GM18499 (cell line): Measurements from ENCODE around the gene ATP10A.

Source experiments
- ATAC-seq: cut with Tn5 transposase; IDR thresholded peaks from one replicate; pipeline ENCODE4 v1.9.1; 2021; ENCODE audit warnings: moderate number of reproducible peaks; ENCODE audit not compliant: insufficient read depth, unreplicated experiment

The ATP10A gene

DNA sequence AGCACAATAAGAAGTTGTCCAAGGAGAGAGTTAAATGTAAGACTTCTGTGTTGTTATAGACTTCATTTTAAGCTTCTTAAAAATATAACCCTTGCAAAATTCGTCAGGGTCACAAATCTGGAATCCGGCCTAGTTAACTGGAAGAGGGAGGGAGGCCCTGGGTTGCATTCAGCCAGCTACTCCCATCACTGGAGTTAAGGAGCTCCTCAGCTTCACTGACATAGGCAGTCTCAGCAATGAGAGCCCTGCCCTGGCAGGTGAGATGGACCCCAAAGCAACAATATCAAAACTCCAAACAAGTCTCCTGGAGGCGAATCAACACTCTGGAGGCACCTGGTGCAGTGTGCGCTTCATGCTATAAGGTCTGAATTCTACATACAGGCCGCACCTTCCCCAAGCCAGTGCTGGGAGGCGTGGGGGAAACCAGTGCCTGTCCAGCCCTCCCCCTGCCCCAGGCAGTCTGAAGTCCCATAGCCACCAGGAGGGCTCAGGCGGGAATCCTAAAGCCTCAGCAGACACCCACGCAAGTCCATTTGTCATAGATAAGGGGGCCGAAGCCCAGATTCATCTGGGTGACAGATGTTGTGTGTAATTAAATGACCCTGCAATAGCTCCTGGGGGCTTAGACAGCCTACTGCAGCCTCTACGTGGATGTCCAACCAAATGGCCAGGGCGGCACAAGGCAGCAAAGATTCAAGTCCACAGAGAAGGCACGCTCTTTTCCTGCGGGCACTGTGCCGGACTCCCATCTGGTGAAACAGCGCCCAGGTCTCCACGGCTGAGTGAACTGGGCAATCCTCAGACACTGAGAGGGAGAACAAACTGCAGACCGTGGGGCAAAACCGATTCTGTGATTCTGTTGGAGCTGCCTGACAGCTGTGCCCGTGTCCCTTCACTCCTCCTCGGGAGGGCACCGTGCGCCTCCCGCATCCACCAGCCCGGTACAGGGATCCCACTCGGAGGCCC, 64.9 kb downstream of the ATP10A start:
- ATAC-seq: no peak

DNA sequence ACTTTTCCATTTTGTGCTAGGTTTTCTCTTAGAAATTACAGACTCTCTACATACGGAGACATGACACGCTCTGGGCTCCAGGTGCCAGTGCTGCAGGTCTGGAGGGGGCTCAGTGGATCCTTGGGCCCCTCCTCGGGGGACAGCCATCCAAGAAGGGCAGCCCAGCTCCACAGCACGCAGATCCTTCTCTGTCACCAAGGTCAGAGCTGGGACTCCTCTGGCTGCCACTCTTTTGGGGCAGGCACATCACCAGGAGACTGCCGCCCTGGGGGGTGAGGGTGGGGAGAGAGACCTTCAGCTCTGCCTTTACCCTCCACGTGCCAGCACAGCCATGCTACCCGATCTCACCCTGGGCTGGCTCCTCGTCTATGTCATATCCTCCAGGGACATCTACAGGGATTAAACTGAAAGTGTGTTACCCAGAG, 65.6 kb downstream of the ATP10A start:
- no peak for ATAC-seq

DNA sequence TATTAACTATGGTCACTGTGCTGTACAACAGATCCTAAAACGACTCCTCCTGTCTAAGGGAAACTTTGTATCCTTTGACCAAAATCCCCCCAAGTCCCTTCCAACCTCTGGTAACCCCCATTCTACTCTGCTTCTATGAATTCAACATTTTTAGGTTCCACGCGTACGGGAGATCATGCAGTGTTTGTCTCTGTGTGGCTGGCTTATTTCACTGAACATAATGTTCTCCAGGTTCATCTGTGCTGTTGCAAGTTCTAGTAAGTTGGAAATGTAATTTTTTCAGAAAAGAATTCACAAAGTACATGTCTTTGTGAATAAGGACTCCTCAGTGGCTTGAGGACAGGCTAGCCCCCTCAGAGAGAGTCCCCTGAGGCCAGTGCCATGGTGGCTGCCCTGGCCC, 66.1 kb downstream of the ATP10A start:
- no peak for ATAC-seq

DNA sequence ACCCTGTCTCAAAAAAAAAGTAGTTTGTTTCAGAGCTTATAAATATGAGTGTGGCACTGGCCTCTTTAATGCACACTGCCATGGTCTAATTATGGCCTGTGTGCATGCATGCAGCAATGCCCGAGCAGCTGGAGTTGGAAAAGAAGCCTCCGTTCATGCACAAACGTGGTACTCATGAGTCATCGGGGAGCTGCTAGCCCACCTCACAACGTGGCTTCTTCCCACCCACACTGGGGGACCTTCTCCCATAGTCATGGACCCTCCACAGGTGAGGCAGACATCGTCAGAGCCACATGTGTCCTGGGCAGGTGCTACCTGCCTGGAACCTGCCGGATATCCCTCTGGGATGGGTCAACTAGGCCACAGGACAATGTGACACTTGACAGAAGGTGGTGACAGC, 66.7 kb downstream of the ATP10A start:
- no peak for ATAC-seq

DNA sequence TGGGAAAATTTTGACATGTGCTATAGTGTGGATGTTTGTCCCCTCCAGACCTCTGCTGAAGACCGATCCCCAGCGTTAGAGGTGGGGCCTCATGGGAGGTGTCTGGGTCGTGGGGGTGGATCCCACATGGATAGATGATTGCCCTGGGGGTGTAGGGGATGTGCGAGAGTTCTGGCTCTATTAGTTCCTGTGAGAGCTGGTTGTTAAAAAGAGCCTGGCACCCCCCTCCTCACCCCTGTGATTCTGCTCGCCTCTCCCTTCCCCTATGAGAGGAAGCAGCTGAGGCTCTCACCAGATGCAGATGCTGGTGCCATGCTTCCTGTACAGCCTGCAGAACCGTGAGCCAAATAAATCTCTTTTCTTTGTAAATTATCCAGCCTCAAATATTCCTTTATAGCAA, 67.4 kb downstream of the ATP10A start:
- no peak for ATAC-seq

DNA sequence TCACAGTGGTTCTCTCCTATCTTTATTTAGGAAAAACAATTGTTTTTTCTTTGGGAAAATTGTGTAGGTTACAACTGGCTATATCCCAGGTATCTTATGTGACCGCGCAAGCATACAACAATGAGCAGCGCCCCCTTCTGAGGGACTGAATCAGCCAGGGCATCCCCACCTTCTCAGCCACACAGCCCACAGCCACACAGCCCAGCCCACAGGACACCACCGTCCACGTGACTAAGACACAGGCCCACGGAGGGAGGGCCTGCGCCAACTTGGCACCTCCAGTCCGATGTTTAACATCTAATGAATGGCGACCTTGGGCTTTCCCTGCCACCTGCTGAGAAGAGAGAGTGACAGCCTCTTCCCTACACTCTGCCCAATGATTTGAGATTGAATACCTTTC, 68.1 kb downstream of the ATP10A start:
- ATAC-seq: no peak

DNA sequence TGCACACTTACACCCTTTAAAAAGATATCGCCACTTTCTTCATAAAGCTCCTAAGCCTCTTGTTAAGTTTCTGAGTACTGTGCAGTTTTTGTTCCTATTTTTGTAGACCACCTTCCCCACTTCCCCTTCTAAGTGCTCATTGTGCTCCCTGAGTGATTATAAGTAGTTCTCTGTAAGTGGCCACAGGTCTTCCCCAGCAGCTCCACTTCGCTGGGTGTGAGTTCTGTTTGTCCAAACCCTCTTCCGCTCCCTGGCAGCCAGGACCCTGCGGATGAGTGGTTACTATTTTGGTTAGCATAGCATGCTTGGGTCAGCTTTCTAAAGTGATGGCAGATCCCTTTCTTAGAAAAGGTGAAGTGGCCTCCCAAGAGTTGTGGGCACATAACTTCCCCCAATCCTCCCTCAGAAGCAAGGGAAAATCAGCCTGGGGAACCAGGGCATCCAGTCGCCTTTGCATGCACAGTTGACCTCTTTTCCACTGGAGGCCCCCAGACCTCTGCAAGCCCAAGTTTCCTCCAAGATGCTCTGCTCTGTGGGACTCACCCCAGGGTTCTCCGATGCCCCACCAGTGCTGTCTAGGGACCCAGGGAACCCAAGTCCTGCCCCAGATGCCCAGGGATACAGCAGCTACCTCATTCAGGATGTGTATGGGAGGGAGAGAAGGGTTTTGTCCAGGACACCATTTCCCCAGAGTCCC, 69.6 kb downstream of the ATP10A start:
- ATAC-seq: peak; percentile 88

DNA sequence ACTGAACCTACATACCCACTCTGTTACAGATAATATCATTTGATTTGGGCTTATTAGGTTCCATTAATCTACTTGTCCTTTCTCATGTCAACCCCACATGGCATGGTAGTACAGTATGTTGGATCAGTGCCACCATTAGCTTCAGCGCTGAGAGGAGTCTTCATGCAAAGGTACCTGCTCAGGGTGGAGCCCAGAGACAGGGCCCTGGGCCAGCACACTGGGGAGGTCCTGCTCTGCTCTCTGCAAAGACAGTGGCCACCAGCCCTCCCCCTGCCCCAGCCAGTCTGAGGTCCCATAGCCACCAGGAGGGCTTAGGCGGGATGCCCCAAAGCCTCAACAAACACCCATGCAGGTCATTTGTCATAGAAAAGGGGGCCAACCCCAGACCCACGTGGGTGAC, 71.0 kb downstream of the ATP10A start:
- ATAC-seq: no peak

DNA sequence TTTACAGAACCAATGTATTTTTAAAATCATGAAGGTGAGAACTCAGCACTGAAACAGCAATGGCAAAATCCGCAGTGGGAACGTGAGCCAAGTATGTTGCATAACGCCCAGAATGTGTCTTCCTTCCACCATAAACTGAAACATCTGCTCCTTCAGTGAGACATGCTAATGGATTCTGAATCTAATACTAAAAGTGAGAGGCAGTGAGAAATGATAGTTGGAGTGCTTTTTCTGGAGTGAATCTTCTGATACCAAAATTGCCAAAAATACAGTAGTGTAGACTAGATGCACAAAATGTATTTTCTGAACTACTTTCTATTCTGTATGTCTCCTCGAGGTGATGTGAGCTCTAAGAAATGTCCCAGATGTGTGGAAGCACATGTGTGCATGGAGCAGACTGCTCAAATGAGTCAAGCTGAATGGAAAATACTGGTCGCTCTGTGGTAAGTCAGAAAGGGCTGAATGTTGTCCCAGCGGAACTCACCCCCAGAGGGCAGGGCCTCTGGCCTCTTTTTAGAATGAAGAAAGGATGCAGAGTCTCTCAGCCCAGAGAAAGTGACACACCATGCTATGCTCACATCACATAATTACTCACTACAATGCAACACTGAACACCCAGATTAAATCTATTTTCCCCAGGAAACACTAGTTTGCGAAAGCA, 73.0 kb downstream of the ATP10A start:
- no peak for ATAC-seq

DNA sequence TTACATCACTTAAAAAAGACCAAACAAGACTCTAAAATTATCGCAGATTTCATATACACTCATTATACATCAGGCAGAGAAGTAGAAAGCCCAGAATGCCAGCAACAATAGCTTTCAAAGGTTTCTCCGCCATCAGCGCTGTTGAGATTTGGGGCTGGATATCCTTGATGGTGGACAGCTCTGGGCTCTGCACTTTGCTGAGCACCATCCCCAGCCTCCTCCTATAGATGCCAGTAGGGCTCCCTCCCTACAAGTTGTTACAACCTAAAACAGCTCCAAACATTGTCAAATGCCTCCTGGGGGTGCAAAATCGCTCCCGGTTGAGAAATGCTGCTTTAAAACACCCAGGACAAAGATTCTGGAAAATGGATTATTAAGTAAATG, 73.5 kb downstream of the ATP10A start:
- no peak for ATAC-seq

DNA sequence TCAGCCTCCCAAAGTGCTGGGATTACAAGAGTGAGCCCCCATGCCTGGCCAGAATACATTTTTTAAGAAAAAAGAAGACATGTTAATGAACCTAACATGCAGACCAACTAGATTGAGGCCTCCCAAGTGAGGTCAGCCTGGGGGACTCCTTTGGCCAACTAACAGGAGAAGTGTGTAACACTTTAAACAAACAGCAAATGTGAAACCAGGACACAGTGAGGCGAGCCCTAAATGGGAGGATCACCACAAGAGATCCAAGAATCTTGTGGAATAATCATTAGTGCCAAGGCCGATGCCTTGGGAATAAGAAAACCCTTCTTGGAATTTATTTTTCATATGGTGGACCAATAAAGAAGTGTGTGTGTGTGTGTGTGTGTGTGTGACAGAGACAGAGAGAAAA, 73.9 kb downstream of the ATP10A start:
- ATAC-seq: no peak

DNA sequence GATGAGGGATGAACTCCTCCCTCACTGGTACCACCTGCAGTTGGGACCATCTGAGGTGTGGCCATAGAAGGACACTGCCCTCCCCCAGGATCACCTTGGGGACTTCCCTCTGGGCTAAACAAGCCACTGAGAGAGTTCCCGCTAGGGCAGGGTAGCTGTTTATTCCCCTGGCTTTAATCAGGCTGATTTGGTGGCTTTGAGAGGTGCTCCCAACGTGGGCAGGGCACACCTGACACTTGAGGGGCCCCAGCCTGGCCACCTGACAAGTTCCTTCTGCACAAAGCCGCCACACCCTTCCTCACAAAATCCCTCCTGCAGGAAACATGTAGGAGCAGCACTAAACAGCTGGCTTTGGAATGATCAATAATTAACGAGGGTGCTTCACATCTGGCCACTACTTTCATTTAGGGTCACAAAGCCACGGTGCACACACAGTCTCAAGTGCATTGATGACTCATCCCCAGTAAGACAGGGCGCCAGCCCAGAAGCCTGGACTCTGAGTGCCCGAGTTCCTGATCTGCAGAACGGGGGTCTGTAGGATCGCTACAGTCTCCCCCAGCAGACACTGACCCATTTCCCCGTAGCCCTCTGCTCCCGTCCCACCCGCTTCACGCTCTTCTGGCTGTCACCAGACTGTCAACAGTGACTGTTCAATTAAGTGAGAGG, 75.1 kb downstream of the ATP10A start:
- no peak for ATAC-seq

DNA sequence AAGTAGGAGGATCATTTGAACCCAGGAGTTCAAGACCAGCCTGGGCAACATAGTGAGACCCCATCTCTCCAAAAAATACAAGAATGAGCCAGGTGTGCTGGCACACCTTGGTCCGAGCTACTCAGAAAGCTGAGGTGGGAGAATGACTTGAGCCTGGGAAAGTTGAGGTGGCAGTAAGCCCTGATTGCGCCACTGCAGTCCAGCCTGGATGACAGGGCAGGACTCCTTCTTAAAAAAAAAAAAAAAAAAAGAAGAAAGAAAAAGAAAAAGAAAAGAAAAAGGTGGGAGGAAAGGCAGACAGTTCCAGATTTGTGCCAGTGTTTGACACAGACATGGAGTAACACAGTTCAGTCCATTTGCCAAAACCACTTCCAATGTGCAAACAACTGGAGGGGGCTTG, 75.7 kb downstream of the ATP10A start:
- ATAC-seq: no peak

DNA sequence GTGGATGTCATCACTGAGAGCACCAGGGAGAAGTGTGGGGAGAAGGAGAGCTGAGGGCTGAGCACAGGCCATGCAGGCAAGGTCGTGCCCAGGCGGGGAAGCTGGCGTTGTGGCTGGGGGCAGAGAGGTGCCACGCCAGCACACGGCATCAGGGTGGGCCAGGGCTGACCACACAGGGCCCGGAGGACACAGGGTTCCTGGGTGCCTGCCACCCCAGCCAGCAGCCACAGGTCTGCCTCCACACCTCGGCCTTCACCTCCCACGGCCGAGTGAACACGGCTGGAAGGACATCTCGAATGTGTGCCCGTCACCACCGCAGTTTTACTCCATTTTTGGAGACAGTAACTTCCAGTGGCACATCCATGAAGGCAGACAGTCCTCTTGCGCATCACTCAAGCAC, 77.1 kb downstream of the ATP10A start:
- no peak for ATAC-seq

DNA sequence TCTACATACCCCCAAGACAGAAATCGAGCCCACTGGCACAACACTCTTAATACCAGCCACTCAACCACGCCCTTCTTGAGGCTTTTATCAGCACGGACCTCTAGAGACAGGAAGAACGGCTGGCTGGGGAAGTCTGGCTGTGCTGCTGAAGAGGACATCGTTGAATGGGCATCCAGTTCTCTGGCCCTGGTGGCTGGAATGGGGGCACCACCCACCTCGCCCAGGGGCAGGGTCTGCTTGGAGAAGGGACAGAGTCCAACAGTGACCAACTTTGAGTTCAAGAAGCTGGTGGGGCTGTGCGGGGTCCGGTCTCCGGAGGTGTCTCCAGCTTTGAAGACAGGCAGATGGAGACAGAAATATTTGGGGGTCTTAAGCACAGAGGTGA, 77.5 kb downstream of the ATP10A start:
- ATAC-seq: no peak

DNA sequence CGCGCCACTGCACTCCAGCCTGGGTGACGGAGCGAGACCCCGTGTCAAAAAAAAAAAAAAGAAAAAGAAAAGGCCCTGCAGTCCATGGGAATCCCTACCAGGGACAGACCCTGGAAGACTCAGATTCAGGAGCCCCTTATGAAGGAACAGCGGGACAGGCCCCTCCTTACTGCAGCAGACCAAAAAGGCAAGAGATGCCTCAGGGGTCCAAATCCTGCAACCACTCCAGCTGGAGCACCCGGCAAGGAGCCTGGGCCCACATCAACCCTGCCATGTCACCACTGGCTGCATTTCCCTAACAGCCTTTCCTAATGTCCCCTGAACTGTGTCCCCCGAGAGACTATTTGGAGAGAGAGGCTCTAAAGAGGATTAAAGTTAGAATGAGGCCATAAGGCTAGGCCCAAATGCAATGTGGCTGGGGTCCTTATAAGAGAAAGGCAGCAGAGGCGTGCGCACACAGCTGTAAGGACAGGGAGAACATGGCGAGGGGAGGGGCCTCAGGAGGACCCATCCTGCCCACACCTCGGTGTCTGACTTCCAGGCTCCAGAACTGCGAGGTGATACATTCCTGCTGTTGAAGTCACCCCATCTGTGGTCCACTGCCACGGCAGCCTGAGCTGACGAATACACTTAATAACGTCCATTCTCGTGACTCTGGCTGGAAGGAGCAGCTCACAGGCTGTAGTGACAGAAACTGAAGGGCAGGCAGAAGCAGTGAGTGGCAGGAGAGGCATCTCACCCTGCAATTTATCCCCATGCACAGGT, 78.1 kb downstream of the ATP10A start:
- ATAC-seq: no peak

DNA sequence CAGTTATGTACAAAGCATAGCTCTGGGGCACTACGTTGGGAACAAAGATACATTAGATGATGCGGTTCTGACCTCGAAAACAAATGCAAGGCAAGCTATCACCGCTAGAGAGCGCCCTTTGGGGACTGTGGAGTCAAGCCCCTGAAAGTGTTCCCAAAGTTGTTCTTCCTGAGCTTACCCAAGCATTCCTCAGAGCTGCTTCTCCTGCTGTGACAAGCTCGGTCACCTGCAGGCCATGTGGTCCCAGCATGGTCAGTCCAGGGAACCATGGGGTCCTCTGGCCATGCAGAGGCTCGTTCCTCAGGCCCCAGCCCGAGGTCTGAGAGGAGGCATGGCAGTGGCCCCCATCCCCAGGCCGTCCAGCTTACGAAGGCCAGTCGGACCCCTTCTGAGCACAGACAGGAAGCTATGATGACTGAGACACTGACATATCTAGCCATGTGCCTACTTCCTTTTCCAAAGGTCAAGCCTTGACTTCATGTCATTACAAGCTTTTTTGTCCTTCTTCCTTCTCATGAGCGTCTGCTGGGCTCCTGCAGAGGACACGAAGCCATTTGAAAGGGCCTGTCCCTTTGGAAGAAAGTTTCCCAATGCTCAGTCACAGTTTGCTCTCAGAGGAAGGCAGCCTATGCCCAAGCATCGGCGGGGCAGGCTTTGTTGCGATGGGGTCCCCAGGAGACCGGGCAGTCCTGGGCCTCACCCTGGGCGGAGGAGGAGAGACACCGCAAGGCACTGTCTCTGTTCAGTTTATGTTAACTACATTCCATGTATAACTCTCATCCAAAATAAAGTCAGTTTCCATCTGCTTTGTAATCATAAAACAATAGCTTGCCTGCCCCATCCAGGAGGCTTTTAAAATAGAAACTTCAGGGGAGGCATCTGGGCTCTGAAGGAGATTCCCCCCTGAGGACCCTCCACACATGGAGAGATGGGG, 79.3 kb downstream of the ATP10A start:
- no peak for ATAC-seq

DNA sequence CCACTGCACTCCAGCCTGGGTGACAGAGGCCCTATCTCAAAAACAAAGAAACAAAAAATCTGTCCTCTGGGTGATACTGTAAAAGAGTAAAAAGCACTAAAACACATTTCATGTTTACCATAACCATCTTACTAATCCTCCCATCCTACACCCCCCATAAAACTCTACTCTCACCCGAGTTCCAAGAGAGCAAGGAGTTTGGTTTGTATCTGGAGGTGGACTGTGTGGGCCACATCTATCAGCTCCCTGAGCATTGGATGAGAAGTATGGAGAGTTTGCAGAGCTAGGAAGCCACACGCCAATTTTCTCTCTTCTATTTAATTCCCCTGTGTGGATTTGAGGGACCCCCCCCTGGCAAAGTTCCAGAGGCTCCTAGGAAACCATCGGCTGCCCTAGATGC, 80.0 kb downstream of the ATP10A start:
- ATAC-seq: no peak
